PC-9 (cell line): Measurements from ENCODE around the gene TBX18. TPM values are rescaled to one million over a fixed set of nuclear protein-coding genes. Genes with fewer than 3 reads are reported as not detected.
A peak's percentile ranks its signal among the peaks of the same experiment; 100 is the strongest.

Source experiments
- BruUV-seq: library from RNA; stranded (reverse); fragments of 400-500 nt; replicated peaks from 2 replicates; lab custom pipeline; 2021; lab: Mats Ljungman, UMichigan
- CTCF ChIA-PET: fragments of 300-600 bp; sonication (Branson Sonifier 250); formaldehyde crosslinking; loops from one replicate; lab custom pipeline; 2022; ENCODE audit warnings: antibody characterized with exemption; lab: Charles Lee
- POLR2A ChIA-PET: fragments of 300-600 bp; sonication (Branson Sonifier 250); formaldehyde crosslinking; loops from one replicate; lab custom pipeline; 2022; ENCODE audit warnings: antibody characterized with exemption; ENCODE audit not compliant: unreplicated experiment; lab: Charles Lee
- DNase-seq, 2 experiments: peaks; one replicate each; pipeline versions ENCODE4 v3.0.0 to v3.0.0-alpha.2; 2015 to 2022; ENCODE audit warnings: mixed read lengths in 1 of 2
- H2AFZ ChIP-seq: fragments of 200-600 bp; sonication (generic); 2 replicates; pipeline ENCODE4 v1.8.1; 2017; ENCODE audit warnings: antibody characterized with exemption
- H3F3A ChIP-seq: fragments of 200-600 bp; sonication (generic); 2 replicates; pipeline ENCODE4 v1.8.1; 2017; ENCODE audit warnings: antibody characterized with exemption, mild to moderate bottlenecking, low read depth; ENCODE audit not compliant: insufficient read depth
- H3K27ac ChIP-seq: fragments of 200-600 bp; sonication (generic); 2 replicates; pipeline ENCODE4 v1.6.1; 2016; ENCODE audit warnings: mixed run types
- H3K27me3 ChIP-seq: fragments of 200-600 bp; sonication (generic); 2 replicates; pipeline ENCODE4 v1.6.1; 2016; ENCODE audit warnings: low read depth, mixed run types; ENCODE audit not compliant: insufficient read depth
- H3K36me3 ChIP-seq: fragments of 200-600 bp; sonication (generic); 2 replicates; pipeline ENCODE4 v1.6.1; 2016; ENCODE audit warnings: low read depth, mixed run types
- H3K4me1 ChIP-seq: fragments of 200-600 bp; sonication (generic); replicated peaks from 2 replicates; pipeline ENCODE4 v1.6.1; 2016; ENCODE audit warnings: mixed run types; ENCODE audit not compliant: insufficient read depth
- H3K4me2 ChIP-seq: fragments of 200-600 bp; sonication (generic); 2 replicates; pipeline ENCODE4 v1.6.1; 2017; ENCODE audit warnings: mixed run types
- H3K4me3 ChIP-seq: fragments of 200-600 bp; sonication (generic); 2 replicates; pipeline ENCODE4 v1.6.1; 2016; ENCODE audit warnings: mixed run types
- H3K79me2 ChIP-seq: fragments of 200-600 bp; sonication (generic); 2 replicates; pipeline ENCODE4 v1.6.1; 2017; ENCODE audit warnings: low read depth, mixed run types
- H3K9me2 ChIP-seq: fragments of 200-600 bp; sonication (generic); 2 replicates; pipeline ENCODE4 v1.8.1; 2017; ENCODE audit warnings: mild to moderate bottlenecking; ENCODE audit not compliant: insufficient read depth
- H3K9me3 ChIP-seq: fragments of 200-600 bp; sonication (generic); 2 replicates; pipeline ENCODE4 v1.8.1; 2016; ENCODE audit warnings: low read depth; ENCODE audit not compliant: insufficient read depth
- H4K20me1 ChIP-seq: fragments of 200-600 bp; sonication (generic); 2 replicates; pipeline ENCODE4 v1.8.1; 2017; ENCODE audit not compliant: insufficient read depth
- EZH2 ChIP-seq: fragments of 200-600 bp; sonication (generic); IDR thresholded peaks from 2 replicates; pipeline ENCODE4 v1.8.0; 2017; ENCODE audit warnings: antibody characterized with exemption, low read depth
- intact Hi-C: fragments of 100-400 bp; cut with micrococcal nuclease; formaldehyde crosslinking; loops from one replicate; pipeline ENCODE4 v1.10.0; 2022; ENCODE audit not compliant: unreplicated experiment
- total RNA-seq: library from RNA; stranded (reverse); gene quantifications from 2 replicates; pipeline ENCODE4 v1.2.3, GENCODE V29; 2021
- TF ChIP-seq, protein P1 (sequence below): fragments of 200-600 bp; sonication (generic); conservative IDR thresholded peaks from 2 replicates; pipeline ENCODE4 v1.6.1; 2017; ENCODE audit warnings: mixed run types, antibody characterized with exemption, mild to moderate bottlenecking, moderate library complexity

Gene TBX18
- total RNA-seq, 1 experiment from 2014 or later = not detected

DNA sequence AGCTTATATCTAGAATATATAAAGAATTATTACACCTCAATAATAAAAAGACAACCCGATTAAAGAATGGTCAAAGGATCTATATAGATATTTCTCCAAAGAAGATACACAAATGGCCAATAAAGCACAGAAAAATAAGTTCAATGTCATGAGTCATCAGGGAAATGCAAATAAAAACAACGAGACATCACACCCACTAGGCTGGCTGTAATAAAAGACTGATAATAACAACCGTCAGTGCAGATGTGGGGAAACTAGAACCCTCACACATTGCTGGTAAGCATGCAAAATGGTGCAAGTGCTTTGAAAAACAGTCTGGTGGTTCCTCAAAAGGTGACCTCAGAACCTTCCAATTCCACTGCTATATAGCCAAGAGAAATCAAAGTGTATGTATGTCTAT is 33.0 kb downstream of the TBX18 start:
- TF ChIP-seq, protein P1, sequence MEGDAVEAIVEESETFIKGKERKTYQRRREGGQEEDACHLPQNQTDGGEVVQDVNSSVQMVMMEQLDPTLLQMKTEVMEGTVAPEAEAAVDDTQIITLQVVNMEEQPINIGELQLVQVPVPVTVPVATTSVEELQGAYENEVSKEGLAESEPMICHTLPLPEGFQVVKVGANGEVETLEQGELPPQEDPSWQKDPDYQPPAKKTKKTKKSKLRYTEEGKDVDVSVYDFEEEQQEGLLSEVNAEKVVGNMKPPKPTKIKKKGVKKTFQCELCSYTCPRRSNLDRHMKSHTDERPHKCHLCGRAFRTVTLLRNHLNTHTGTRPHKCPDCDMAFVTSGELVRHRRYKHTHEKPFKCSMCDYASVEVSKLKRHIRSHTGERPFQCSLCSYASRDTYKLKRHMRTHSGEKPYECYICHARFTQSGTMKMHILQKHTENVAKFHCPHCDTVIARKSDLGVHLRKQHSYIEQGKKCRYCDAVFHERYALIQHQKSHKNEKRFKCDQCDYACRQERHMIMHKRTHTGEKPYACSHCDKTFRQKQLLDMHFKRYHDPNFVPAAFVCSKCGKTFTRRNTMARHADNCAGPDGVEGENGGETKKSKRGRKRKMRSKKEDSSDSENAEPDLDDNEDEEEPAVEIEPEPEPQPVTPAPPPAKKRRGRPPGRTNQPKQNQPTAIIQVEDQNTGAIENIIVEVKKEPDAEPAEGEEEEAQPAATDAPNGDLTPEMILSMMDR = no peak
- TF ChIP-seq EZH2 = no peak
- H3K9me3 ChIP-seq = no peaks in the 10 kb centered on the region
- intact Hi-C loops = no loop called here
- ChIA-PET CTCF (no interaction called here), POLR2A (no interaction called here)
- H3K27ac ChIP-seq = no peak overlapping the region
- no peaks in the 10 kb centered on the region for H3F3A ChIP-seq
- H4K20me1 ChIP-seq = no peaks in the 10 kb centered on the region
- no peaks in the 10 kb centered on the region for H3K36me3 ChIP-seq
- H2AFZ ChIP-seq = no peak overlapping the region
- no peaks in the 10 kb centered on the region for H3K9me2 ChIP-seq
- no TSS peak for BruUV-seq
- DNase-seq = no peak
- no peak overlapping the region for H3K4me2 ChIP-seq
- no peak overlapping the region for H3K4me3 ChIP-seq
- no peaks in the 10 kb centered on the region for H3K79me2 ChIP-seq
- no peaks in the 10 kb centered on the region for H3K27me3 ChIP-seq
- no peaks in the 10 kb centered on the region for H3K4me1 ChIP-seq

GRCh38 chr6:84728602-84729001 is 35.8 kb downstream of the TBX18 start:
- no peaks in the 10 kb centered on the region for H3K4me1 ChIP-seq
- DNase-seq = no peak
- no peaks in the 10 kb centered on the region for H3K27me3 ChIP-seq
- ChIA-PET CTCF (interaction anchor here (0.6 to 0.7 kb wide), 2 partner anchors 15 to 78 kb away, joined by 3 to 4 read pairs; no protein-coding TSS in a partner anchor), POLR2A (interaction anchor here (0.6 kb wide), 1 partner anchor 77 kb away, joined by 4 read pairs; no protein-coding TSS in a partner anchor)
- H3F3A ChIP-seq = no peaks in the 10 kb centered on the region
- no peaks in the 10 kb centered on the region for H3K36me3 ChIP-seq
- no peaks in the 10 kb centered on the region for H3K9me3 ChIP-seq
- no peak overlapping the region for H3K4me3 ChIP-seq
- H3K4me2 ChIP-seq = no peak overlapping the region
- intact Hi-C loops = no loop called here
- no peak overlapping the region for H3K27ac ChIP-seq
- no peaks in the 10 kb centered on the region for H3K79me2 ChIP-seq
- BruUV-seq = no TSS peak
- H4K20me1 ChIP-seq = no peaks in the 10 kb centered on the region
- TF ChIP-seq, protein P1 = peak; percentile 57
- no peak for TF ChIP-seq EZH2
- no peaks in the 10 kb centered on the region for H3K9me2 ChIP-seq
- no peak overlapping the region for H2AFZ ChIP-seq

DNA sequence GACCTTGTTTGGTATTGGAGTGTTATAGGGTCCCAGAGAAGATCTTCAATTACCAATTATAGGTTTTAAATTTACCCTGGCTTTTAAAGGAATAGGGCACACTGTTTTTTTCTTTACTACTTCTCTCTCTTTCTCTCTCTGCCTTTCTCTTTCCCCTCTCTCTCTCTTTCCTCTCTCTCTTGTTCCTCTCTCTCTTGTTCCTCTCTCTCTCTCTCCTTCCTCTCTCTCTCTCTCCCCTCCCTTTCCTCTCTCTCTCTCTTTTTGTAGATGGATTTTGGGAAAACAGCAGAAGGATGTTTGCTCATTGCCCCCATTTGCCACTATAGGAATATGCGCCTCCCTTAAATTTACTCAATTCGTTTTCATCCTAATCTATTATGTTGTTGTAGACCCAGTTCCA is 45.2 kb downstream of the TBX18 start:
- no TSS peak for BruUV-seq
- H3K27ac ChIP-seq = no peak overlapping the region
- DNase-seq = no peak
- no peaks in the 10 kb centered on the region for H3K36me3 ChIP-seq
- H2AFZ ChIP-seq = no peak overlapping the region
- no peaks in the 10 kb centered on the region for H3K9me2 ChIP-seq
- intact Hi-C loops = no loop called here
- ChIA-PET POLR2A (no interaction called here), CTCF (no interaction called here)
- no peaks in the 10 kb centered on the region for H3K27me3 ChIP-seq
- H3K4me2 ChIP-seq = no peak overlapping the region
- no peaks in the 10 kb centered on the region for H3K4me1 ChIP-seq
- H3K79me2 ChIP-seq = no peaks in the 10 kb centered on the region
- no peaks in the 10 kb centered on the region for H4K20me1 ChIP-seq
- no peak for TF ChIP-seq EZH2
- TF ChIP-seq, protein P1 = no peak
- no peak overlapping the region for H3K4me3 ChIP-seq
- no peaks in the 10 kb centered on the region for H3K9me3 ChIP-seq
- H3F3A ChIP-seq = no peaks in the 10 kb centered on the region
